Measurements from ENCODE around the gene ABHD12.

DNA sequence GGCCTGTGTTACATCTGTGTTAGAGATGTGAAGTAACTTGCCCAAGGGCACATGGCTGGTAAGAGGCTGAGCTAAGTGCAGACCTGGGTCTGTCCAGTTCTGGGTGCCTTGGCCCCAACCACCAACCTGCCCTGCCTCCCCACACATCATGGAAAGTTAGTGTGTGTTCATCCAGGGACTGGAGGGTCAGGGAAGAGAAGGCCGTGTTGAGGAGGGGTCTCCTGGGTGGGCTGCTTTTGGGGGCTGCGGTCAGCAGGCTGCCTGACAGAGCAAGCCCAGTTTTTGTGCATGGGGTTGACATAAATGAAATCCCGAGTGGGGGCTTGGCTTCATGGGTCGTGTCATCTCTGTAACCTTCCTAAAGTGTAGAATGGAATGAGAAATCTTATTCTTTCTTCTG is 131.8 kb downstream of the ABHD12 start:
- TF ChIP-seq, protein P1, sequence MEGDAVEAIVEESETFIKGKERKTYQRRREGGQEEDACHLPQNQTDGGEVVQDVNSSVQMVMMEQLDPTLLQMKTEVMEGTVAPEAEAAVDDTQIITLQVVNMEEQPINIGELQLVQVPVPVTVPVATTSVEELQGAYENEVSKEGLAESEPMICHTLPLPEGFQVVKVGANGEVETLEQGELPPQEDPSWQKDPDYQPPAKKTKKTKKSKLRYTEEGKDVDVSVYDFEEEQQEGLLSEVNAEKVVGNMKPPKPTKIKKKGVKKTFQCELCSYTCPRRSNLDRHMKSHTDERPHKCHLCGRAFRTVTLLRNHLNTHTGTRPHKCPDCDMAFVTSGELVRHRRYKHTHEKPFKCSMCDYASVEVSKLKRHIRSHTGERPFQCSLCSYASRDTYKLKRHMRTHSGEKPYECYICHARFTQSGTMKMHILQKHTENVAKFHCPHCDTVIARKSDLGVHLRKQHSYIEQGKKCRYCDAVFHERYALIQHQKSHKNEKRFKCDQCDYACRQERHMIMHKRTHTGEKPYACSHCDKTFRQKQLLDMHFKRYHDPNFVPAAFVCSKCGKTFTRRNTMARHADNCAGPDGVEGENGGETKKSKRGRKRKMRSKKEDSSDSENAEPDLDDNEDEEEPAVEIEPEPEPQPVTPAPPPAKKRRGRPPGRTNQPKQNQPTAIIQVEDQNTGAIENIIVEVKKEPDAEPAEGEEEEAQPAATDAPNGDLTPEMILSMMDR (optimal IDR thresholded peaks at IDR 0.05 in 1 of 3, IDR thresholded peaks at IDR 0.05 in 1 of 3, conservative IDR thresholded peaks at IDR 0.05 in 1 of 3; ENCODE audit: extremely low read depth in 1 of 3, insufficient read depth in 2 of 3, low read length in 3 of 3): no peak
- TF ChIP-seq EZH2 (IDR thresholded peaks at IDR 0.05; ENCODE audit: low read length): no peak

Data from keratinocyte (primary cell).